Endodermal cell (in vitro differentiated cells): ENCODE measurements around the gene OR2J2. TPM values are rescaled to one million over a fixed set of nuclear protein-coding genes. Genes with fewer than 3 reads are reported as not detected.
"Not testable (repeated sequence)": the region's sequence is repeated elsewhere in the genome, so short reads cannot be mapped to it uniquely, and the experiment has no call there.

ENCODE experiments used
- DNase-seq: peaks from one replicate; pipeline ENCODE4 v3.0.0-alpha.2; 2017
- H3K27ac ChIP-seq: 2 replicates; pipeline ENCODE4 v1.5.1; 2013; ENCODE audit warnings: mild to moderate bottlenecking, low read depth, low read length, moderate library complexity
- H3K27me3 ChIP-seq: 2 replicates; pipeline ENCODE4 v1.6.1; 2013; ENCODE audit warnings: mild to moderate bottlenecking, low read length, moderate library complexity; ENCODE audit not compliant: insufficient read depth, control insufficient read depth, poor library complexity, severe bottlenecking
- H3K36me3 ChIP-seq: 2 replicates; pipeline ENCODE4 v1.7.0; 2013; ENCODE audit warnings: mild to moderate bottlenecking, low read length, moderate library complexity; ENCODE audit not compliant: control insufficient read depth, insufficient read depth
- H3K4me1 ChIP-seq: one replicate; pipeline ENCODE4 v1.7.0; 2013; ENCODE audit warnings: low read length; ENCODE audit not compliant: control insufficient read depth, insufficient read depth
- H3K4me3 ChIP-seq: 2 replicates; pipeline ENCODE4 v1.5.1; 2013; ENCODE audit warnings: mild to moderate bottlenecking, low read length, moderate library complexity
- H3K9ac ChIP-seq: 2 replicates; pipeline ENCODE4 v1.6.1; 2013; ENCODE audit warnings: mild to moderate bottlenecking, low read length, moderate library complexity; ENCODE audit not compliant: poor library complexity, severe bottlenecking; ENCODE audit errors: extremely low read depth
- H3K9me3 ChIP-seq: 2 replicates; pipeline ENCODE4 v1.6.1; 2013; ENCODE audit warnings: mild to moderate bottlenecking, low read length, moderate library complexity; ENCODE audit not compliant: control insufficient read depth
- H3K27ac Mint-ChIP-seq: 2 replicates; pipeline ENCODE4 v1.8.0; 2020; ENCODE audit warnings: mixed read lengths
- H3K27me3 Mint-ChIP-seq: 2 replicates; pipeline ENCODE4 v1.8.0; 2021; ENCODE audit warnings: mild to moderate bottlenecking, mixed read lengths; ENCODE audit not compliant: insufficient read depth
- H3K36me3 Mint-ChIP-seq: 2 replicates; pipeline ENCODE4 v1.8.0; 2020; ENCODE audit warnings: low read depth, mixed read lengths
- H3K4me1 Mint-ChIP-seq: 2 replicates; pipeline ENCODE4 v1.8.0; 2020; ENCODE audit warnings: mixed read lengths
- H3K4me3 Mint-ChIP-seq: 2 replicates; pipeline ENCODE4 v1.8.0; 2020; ENCODE audit warnings: mild to moderate bottlenecking, moderate library complexity, mixed read lengths
- H3K9me3 Mint-ChIP-seq: 2 replicates; pipeline ENCODE4 v1.8.0; 2020; ENCODE audit warnings: mild to moderate bottlenecking, mixed read lengths
- WGBS, 2 experiments: methylation state at CpG; one replicate each; pipeline versions ENCODE4 v1.1.5 to v1.1.7; 2013; ENCODE audit warnings: missing lambda C conversion rate in 2 of 2, mixed read lengths in 1 of 2; ENCODE audit not compliant: insufficient coverage in 1 of 2, insufficient read length in 1 of 2; 5-methylcytosine and 5-hydroxymethylcytosine counted together
- total RNA-seq, 2 donors: library from RNA; stranded (reverse); fragmentation: NEBNext Ultra II Directional in 1 of 2; extraction: Animal tissue kit (Norgen Biotek cat#: 25700) in 1 of 2; gene quantifications; 2 replicates in 1 of 2; 3 replicates in 1 of 2; pipeline ENCODE4 v1.2.1, GENCODE V29; 2021
- TF ChIP-seq, protein P1 (sequence below): fragments of 200-600 bp; sonication (generic); conservative IDR thresholded peaks from 2 replicates; pipeline ENCODE4 v1.5.0; 2021; ENCODE audit warnings: antibody characterized with exemption, mild to moderate bottlenecking

Gene OR2J2
- total RNA-seq, 2 donors from 2014 or later, result not detected

DNA sequence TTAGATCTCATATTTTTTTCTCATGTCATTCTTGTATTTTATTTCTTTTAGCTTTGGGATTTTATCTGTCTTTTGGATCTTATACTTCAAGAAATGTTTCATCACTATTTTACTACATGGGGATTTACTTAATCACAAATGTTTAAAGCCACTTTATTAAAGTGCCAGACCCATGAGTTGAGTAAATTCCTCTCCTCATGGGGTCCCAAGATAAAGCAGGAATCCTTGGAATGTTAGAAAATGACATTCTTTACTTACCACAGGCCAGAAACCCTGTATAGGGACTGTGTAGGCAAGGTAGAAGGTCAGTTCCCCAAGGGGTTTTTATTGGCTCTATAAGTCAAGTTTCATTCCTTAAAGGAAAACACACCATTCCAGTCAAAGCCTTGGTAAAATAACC lies 28.4 kb upstream of the OR2J2 start:
- Mint-ChIP-seq H3K4me1 (no peaks in the 10 kb centered on the region), H3K27me3 (no peaks in the 10 kb centered on the region), H3K27ac (no peak overlapping the region), H3K36me3 (no peaks in the 10 kb centered on the region), H3K9me3 (peaks cover 21% of the 10 kb centered on the region), H3K4me3 (no peak overlapping the region)
- no peaks in the 10 kb centered on the region for H3K36me3 ChIP-seq
- peaks cover 21% of the 10 kb centered on the region for H3K9me3 ChIP-seq
- no peaks in the 10 kb centered on the region for H3K4me1 ChIP-seq
- no peaks in the 10 kb centered on the region for H3K27me3 ChIP-seq
- no peak overlapping the region for H3K9ac ChIP-seq
- TF ChIP-seq, protein P1, sequence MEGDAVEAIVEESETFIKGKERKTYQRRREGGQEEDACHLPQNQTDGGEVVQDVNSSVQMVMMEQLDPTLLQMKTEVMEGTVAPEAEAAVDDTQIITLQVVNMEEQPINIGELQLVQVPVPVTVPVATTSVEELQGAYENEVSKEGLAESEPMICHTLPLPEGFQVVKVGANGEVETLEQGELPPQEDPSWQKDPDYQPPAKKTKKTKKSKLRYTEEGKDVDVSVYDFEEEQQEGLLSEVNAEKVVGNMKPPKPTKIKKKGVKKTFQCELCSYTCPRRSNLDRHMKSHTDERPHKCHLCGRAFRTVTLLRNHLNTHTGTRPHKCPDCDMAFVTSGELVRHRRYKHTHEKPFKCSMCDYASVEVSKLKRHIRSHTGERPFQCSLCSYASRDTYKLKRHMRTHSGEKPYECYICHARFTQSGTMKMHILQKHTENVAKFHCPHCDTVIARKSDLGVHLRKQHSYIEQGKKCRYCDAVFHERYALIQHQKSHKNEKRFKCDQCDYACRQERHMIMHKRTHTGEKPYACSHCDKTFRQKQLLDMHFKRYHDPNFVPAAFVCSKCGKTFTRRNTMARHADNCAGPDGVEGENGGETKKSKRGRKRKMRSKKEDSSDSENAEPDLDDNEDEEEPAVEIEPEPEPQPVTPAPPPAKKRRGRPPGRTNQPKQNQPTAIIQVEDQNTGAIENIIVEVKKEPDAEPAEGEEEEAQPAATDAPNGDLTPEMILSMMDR, result no peak
- no peak for DNase-seq
- H3K4me3 ChIP-seq, result peak overlapping the region; percentile 37
- no peak overlapping the region for H3K27ac ChIP-seq

DNA sequence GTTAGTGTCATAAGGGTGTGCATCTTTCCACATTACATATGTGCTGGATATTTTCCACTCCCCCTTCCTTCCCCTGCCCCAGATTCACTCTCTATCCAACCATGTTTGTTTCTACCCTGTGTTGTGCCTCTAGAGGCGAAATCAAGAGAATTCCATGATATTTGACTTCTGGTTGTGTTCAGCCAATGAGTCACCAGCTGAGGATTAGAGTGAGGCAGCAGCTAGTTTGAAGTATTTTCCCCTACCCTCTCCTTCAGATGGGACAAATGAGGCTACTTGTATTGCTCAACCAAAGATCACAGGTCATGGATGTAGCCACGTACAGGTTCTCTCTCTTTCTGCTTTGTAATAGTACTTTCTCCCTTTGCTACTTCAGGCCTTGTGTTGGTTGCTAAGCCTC lies 24.5 kb upstream of the OR2J2 start:
- peaks cover 21% of the 10 kb centered on the region for H3K9me3 Mint-ChIP-seq

DNA sequence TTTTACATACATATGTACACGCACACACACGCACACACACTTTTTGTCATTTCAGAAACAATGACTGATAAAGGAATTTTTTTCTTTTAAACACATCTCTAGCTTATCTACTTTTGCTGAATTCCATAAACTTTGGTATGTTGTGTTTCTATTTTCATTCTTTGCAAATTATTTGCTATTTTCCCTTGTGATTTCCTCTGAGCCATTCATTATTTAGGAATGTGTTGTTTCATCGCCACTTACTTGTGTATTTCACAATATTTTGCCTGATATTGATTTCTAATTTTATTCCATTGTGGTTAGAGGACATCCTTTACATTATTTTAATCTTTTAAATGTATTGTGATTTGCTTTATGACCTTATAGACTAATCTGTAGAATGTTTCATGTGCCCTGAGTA lies 23.6 kb upstream of the OR2J2 start:
- WGBS, 2 experiments, result 97 to 100% methylated on average over 1 to 3 of the region's 3 CpGs
- no peaks in the 10 kb centered on the region for H3K27me3 ChIP-seq
- Mint-ChIP-seq H3K4me1 (no peaks in the 10 kb centered on the region), H3K4me3 (no peak overlapping the region), H3K27ac (no peak overlapping the region), H3K27me3 (no peaks in the 10 kb centered on the region), H3K36me3 (no peaks in the 10 kb centered on the region), H3K9me3 (peaks cover 20% of the 10 kb centered on the region)
- H3K9me3 ChIP-seq, result peaks cover 25% of the 10 kb centered on the region
- no peaks in the 10 kb centered on the region for H3K36me3 ChIP-seq
- no peak for DNase-seq
- H3K4me1 ChIP-seq, result no peaks in the 10 kb centered on the region
- TF ChIP-seq, protein P1, result no peak
- no peak overlapping the region for H3K27ac ChIP-seq
- no peak overlapping the region for H3K4me3 ChIP-seq
- H3K9ac ChIP-seq, result no peak overlapping the region

More for the DNA sequence above, 24.5 kb upstream of the OR2J2 start:
- DNase-seq, result no peak
- Histone ChIP-seq H3K4me1 (no peaks in the 10 kb centered on the region), H3K27ac (no peak overlapping the region), H3K4me3 (no peak overlapping the region), H3K27me3 (no peaks in the 10 kb centered on the region), H3K9ac (no peak overlapping the region), H3K9me3 (peaks cover 25% of the 10 kb centered on the region), H3K36me3 (no peaks in the 10 kb centered on the region)
- TF ChIP-seq, protein P1, result no peak
- H3K4me3 Mint-ChIP-seq, result no peak overlapping the region
- H3K27me3 Mint-ChIP-seq, result no peaks in the 10 kb centered on the region
- H3K36me3 Mint-ChIP-seq, result no peaks in the 10 kb centered on the region
- no peak overlapping the region for H3K27ac Mint-ChIP-seq
- 92 to 93% methylated on average over 2 of the region's 2 CpGs for WGBS, 2 experiments
- no peaks in the 10 kb centered on the region for H3K4me1 Mint-ChIP-seq

DNA sequence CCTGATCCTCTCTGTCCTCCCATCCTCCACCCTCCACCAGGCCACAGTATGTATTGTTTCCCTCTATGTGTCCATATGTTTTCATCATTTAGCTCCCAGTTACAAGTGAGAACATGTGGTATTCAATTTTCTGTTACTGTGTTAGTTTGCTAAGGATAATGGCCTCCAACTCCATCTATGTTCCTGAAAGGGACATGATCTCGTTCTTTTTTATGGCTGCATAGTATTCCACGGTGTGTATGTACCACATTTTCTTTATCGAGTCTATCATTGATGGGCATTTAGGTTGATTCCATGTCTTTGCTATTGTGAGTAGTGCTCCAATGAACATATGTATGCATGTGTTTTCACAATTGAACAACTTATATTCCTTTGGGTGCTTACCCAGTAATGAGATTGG lies 21.3 kb upstream of the OR2J2 start:
- H3K27me3 Mint-ChIP-seq, H3K9ac ChIP-seq, DNase-seq, H3K4me3 Mint-ChIP-seq, H3K27me3 ChIP-seq, H3K27ac ChIP-seq, H3K36me3 ChIP-seq, H3K9me3 Mint-ChIP-seq, H3K27ac Mint-ChIP-seq, H3K4me1 ChIP-seq, H3K4me1 Mint-ChIP-seq, H3K9me3 ChIP-seq, H3K36me3 Mint-ChIP-seq, H3K4me3 ChIP-seq: not testable (repeated sequence)
- 70 to 75% methylated on average over 2 to 3 of the region's 3 CpGs for WGBS, 2 experiments
